ENCODE results near the gene TLX3. TPM values are rescaled to one million over a fixed set of nuclear protein-coding genes. Genes with fewer than 3 reads are reported as not detected.

Gene TLX3
- total and polyA plus RNA-seq, 2 experiments from 2014 or later = 0.22 TPM; not detected in 1

- TF ChIP-seq EZH2 (IDR thresholded peaks at IDR 0.05; ENCODE audit: borderline replicate concordance) (no peak), EZH2phosphoT487 (IDR thresholded peaks at IDR 0.05; ENCODE audit: low read depth, severe bottlenecking, unreplicated experiment) (no peak), CTCF (IDR thresholded peaks at IDR 0.05; ENCODE audit: poor library complexity) (no peak)
- Histone ChIP-seq H3K27me3 (peaks cover 8% of the 10 kb centered on the region), H3K9me3 (ENCODE audit: low read depth) (no peaks in the 10 kb centered on the region), H3K4me2 (peak overlapping the region; percentile 34), H4K20me1 (ENCODE audit: insufficient read depth, poor library complexity, severe bottlenecking) (no peaks in the 10 kb centered on the region), H3K9me2 (replicated peaks; ENCODE audit: insufficient read depth) (no peaks in the 10 kb centered on the region), H3K79me2 (no peaks in the 10 kb centered on the region), H3K4me3 (no peak overlapping the region), H3K27ac (no peak overlapping the region), H2AFZ (no peak overlapping the region), H3K4me1 (ENCODE audit: insufficient read depth) (no peaks in the 10 kb centered on the region), H3K36me3 (replicated peaks; ENCODE audit: insufficient read depth, low read depth) (no peaks in the 10 kb centered on the region)
- no peak for DNase-seq (ENCODE audit: low spot score)
- WGBS (ENCODE audit: low lambda C conversion rate, missing lambda C conversion rate) = 46% methylated on average over 6 of the region's 6 CpGs
These were observed 31.4 kb downstream of the TLX3 start for GRCh38 chr5:171340491-171340890.

GRCh38 chr5:171342362-171343111, 33.5 kb downstream of the TLX3 start:
- Histone ChIP-seq H2AFZ (no peak overlapping the region), H3K9me2 (replicated peaks; ENCODE audit: insufficient read depth) (no peaks in the 10 kb centered on the region), H3K27me3 (no peaks in the 10 kb centered on the region), H3K9me3 (ENCODE audit: low read depth) (no peaks in the 10 kb centered on the region), H3K4me2 (no peak overlapping the region), H3K4me3 (no peak overlapping the region), H3K4me1 (ENCODE audit: insufficient read depth) (no peaks in the 10 kb centered on the region), H3K79me2 (no peaks in the 10 kb centered on the region), H3K27ac (no peak overlapping the region), H4K20me1 (ENCODE audit: insufficient read depth, poor library complexity, severe bottlenecking) (no peaks in the 10 kb centered on the region), H3K36me3 (replicated peaks; ENCODE audit: insufficient read depth, low read depth) (no peaks in the 10 kb centered on the region)
- TF ChIP-seq CTCF (IDR thresholded peaks at IDR 0.05; ENCODE audit: poor library complexity) (peak; percentile 85), EZH2phosphoT487 (IDR thresholded peaks at IDR 0.05; ENCODE audit: low read depth, severe bottlenecking, unreplicated experiment) (no peak)
- WGBS (ENCODE audit: low lambda C conversion rate, missing lambda C conversion rate) = 61% methylated on average over 17 of the region's 17 CpGs
- peak; percentile 76 for DNase-seq (ENCODE audit: low spot score)

- TF ChIP-seq EZH2phosphoT487 (IDR thresholded peaks at IDR 0.05; ENCODE audit: low read depth, severe bottlenecking, unreplicated experiment) (no peak), EZH2 (IDR thresholded peaks at IDR 0.05; ENCODE audit: borderline replicate concordance) (no peak), CTCF (IDR thresholded peaks at IDR 0.05; ENCODE audit: poor library complexity) (no peak)
- no peaks in the 10 kb centered on the region for H3K79me2 ChIP-seq
- WGBS (ENCODE audit: low lambda C conversion rate, missing lambda C conversion rate) = 95% methylated on average over 19 of the region's 19 CpGs
These were observed 36.0 kb downstream of the TLX3 start for GRCh38 chr5:171344936-171345608.

More at GRCh38 chr5:171344936-171345608, 36.0 kb downstream of the TLX3 start:
- H3K4me1 ChIP-seq (ENCODE audit: insufficient read depth) = no peaks in the 10 kb centered on the region
- no peak for DNase-seq (ENCODE audit: low spot score)
- H2AFZ ChIP-seq = no peak overlapping the region
- no peaks in the 10 kb centered on the region for H3K27me3 ChIP-seq
- no peak overlapping the region for H3K4me3 ChIP-seq
- no peak overlapping the region for H3K4me2 ChIP-seq
- H3K9me3 ChIP-seq (ENCODE audit: low read depth) = no peaks in the 10 kb centered on the region
- no peak overlapping the region for H3K27ac ChIP-seq
- H4K20me1 ChIP-seq (ENCODE audit: insufficient read depth, poor library complexity, severe bottlenecking) = no peaks in the 10 kb centered on the region
- H3K36me3 ChIP-seq (replicated peaks; ENCODE audit: insufficient read depth, low read depth) = no peaks in the 10 kb centered on the region
- no peaks in the 10 kb centered on the region for H3K9me2 ChIP-seq (replicated peaks; ENCODE audit: insufficient read depth)
